K562 (cell line): ENCODE data around the gene NTRK3. TPM values are rescaled to one million over a fixed set of nuclear protein-coding genes. Genes with fewer than 3 reads are reported as not detected.
A peak's percentile ranks its signal among the peaks of the same experiment; 100 is the strongest.

Experiments
- ATAC-seq: fragments of 200-7000 bp; cut with Tn5 transposase; 3 replicates; pipeline ENCODE4 v1.9.1; 2020; ENCODE audit warnings: moderate library complexity
- BruUV-seq: library from RNA; stranded (reverse); fragments of 400-500 nt; replicated peaks from 2 replicates; lab custom pipeline; 2021; lab: Mats Ljungman, UMichigan
- CTCF ChIA-PET: fragments of 300-600 bp; formaldehyde crosslinking; extraction: SDS; loops from one replicate; lab custom pipeline; 2021; ENCODE audit warnings: low intra/inter-chr PET ratio; lab: Yijun Ruan, JAX
- POLR2A ChIA-PET: fragments of 300-600, 350-650 bp; sonication (Branson Sonifier 250); formaldehyde crosslinking; extraction: SDS; loops from one replicate; lab custom pipeline; 2021; ENCODE audit warnings: antibody characterized with exemption, inconsistent platforms; lab: Yijun Ruan, JAX
- DNase-seq, 4 experiments: peaks; one replicate each; pipeline versions ENCODE4 v3.0.0 to v3.0.0-alpha.2; 2011 to 2018; ENCODE audit warnings: low spot score in 3 of 4, mixed read lengths in 3 of 4; ENCODE audit errors: extremely low read depth in 1 of 4
- FAIRE-seq: peaks from 2 replicates; lab custom pipeline; 2011; peaks lifted over from hg19 to GRCh38; lab: Jason Lieb, UNC
- H2AFZ ChIP-seq: 2 replicates; pipeline ENCODE4 v1.6.0; 2011; ENCODE audit warnings: low read depth, low read length, control low read depth, inconsistent platforms
- H3K27ac ChIP-seq: fragments of 200-600 bp; 3 replicates; pipeline ENCODE4 v1.8.0; 2011; ENCODE audit warnings: low read depth, mild to moderate bottlenecking, control low read depth, inconsistent platforms, low read length, moderate library complexity, mixed read lengths; ENCODE audit errors: extremely low read depth
- H3K27me3 ChIP-seq, 2 experiments: fragments of 300-600 bp in 1 of 2; 2 replicates in 1 of 2; 3 replicates in 1 of 2; pipeline versions ENCODE4 v1.6.0 to v1.8.0; 2011; ENCODE audit warnings: inconsistent platforms in 2 of 2, low read length in 2 of 2, mild to moderate bottlenecking in 1 of 2, mixed read lengths in 1 of 2, moderate library complexity in 1 of 2; ENCODE audit not compliant: control insufficient read depth in 2 of 2, insufficient read depth in 2 of 2
- H3K36me3 ChIP-seq: fragments of 300-600 bp; 3 replicates; pipeline ENCODE4 v1.8.0; 2011; ENCODE audit warnings: mild to moderate bottlenecking, low read length, inconsistent platforms; ENCODE audit not compliant: control insufficient read depth, insufficient read depth
- H3K4me1 ChIP-seq, 2 experiments: fragments of 200-600 bp in 1 of 2; replicated peaks in 1 of 2; 2 replicates in 1 of 2; 3 replicates in 1 of 2; pipeline versions ENCODE4 v1.5.1 to v1.8.0; 2011; ENCODE audit warnings: inconsistent platforms in 2 of 2, low read length in 2 of 2, mild to moderate bottlenecking in 1 of 2, mixed read lengths in 1 of 2, moderate library complexity in 1 of 2; ENCODE audit not compliant: control insufficient read depth in 2 of 2, insufficient read depth in 2 of 2
- H3K4me2 ChIP-seq: 2 replicates; pipeline ENCODE4 v1.6.1; 2011; ENCODE audit warnings: low read length, control low read depth, inconsistent platforms, mixed read lengths; ENCODE audit not compliant: insufficient read depth
- H3K4me3 ChIP-seq: fragments of 200-600 bp; sonication (generic), shearing (Covaris generic); 2 replicates; pipeline ENCODE4 v1.5.1; 2016; ENCODE audit warnings: control low read depth, inconsistent platforms
- H3K79me2 ChIP-seq: fragments of 200-600 bp; 3 replicates; pipeline ENCODE4 v1.8.0; 2011; ENCODE audit warnings: low read length, inconsistent platforms; ENCODE audit not compliant: control insufficient read depth, insufficient read depth
- H3K9ac ChIP-seq, 2 experiments: 2 replicates each; pipeline versions ENCODE4 v1.6.0 to v1.6.1; 2011; ENCODE audit warnings: low read depth in 2 of 2, low read length in 2 of 2, control low read depth in 1 of 2, inconsistent platforms in 1 of 2, mild to moderate bottlenecking in 1 of 2, mixed read lengths in 1 of 2; ENCODE audit not compliant: insufficient read depth in 1 of 2
- H3K9me1 ChIP-seq: one replicate; pipeline ENCODE4 v1.6.0; 2011; ENCODE audit warnings: inconsistent platforms, mild to moderate bottlenecking, low read length, moderate library complexity; ENCODE audit not compliant: control insufficient read depth, insufficient read depth
- H3K9me3 ChIP-seq: replicated peaks from 2 replicates; pipeline ENCODE4 v1.5.1; 2011; ENCODE audit warnings: low read depth, low read length, inconsistent platforms; ENCODE audit not compliant: control insufficient read depth, insufficient read depth
- H4K20me1 ChIP-seq: replicated peaks from 2 replicates; pipeline ENCODE4 v1.6.1; 2011; ENCODE audit warnings: low read length, inconsistent platforms, mixed read lengths; ENCODE audit not compliant: control insufficient read depth, insufficient read depth
- CCAR2 ChIP-seq: fragments of 200-400 bp; formaldehyde crosslinking; IDR thresholded peaks from 2 replicates; pipeline ENCODE4 v1.6.1; 2017; ENCODE audit warnings: mild to moderate bottlenecking, low read depth, low read length
- GTF3C2 ChIP-seq: IDR thresholded peaks from 3 replicates; pipeline ENCODE4 v1.6.1; 2011; ENCODE audit warnings: borderline replicate concordance, mild to moderate bottlenecking, moderate library complexity; ENCODE audit not compliant: insufficient read length; ENCODE audit errors: extremely low read depth
- HIVEP1 ChIP-seq: fragments of 250-450 bp; sonication (Bioruptor Pico); IDR thresholded peaks from 2 replicates; pipeline ENCODE4 v1.4.0; 2020; ENCODE audit warnings: mild to moderate bottlenecking
- MECOM ChIP-seq: fragments of 250-450 bp; sonication (Bioruptor Pico); IDR thresholded peaks from 2 replicates; pipeline ENCODE4 v1.8.0; 2022; ENCODE audit warnings: inconsistent platforms
- PRMT5 ChIP-seq: sonication (generic); formaldehyde crosslinking; IDR thresholded peaks from 2 replicates; pipeline ENCODE4 v1.5.0; 2020; ENCODE audit warnings: missing genetic modification reagents
- SIN3B ChIP-seq: fragments of 450-650 bp; IDR thresholded peaks from 2 replicates; pipeline ENCODE4 v1.6.1; 2017; ENCODE audit warnings: low read depth, mild to moderate bottlenecking, moderate library complexity
- STAG1 ChIP-seq: sonication (generic); formaldehyde crosslinking; IDR thresholded peaks from 2 replicates; pipeline ENCODE4 v1.5.0; 2020; ENCODE audit warnings: missing genetic modification reagents, borderline replicate concordance
- WGBS: fragments of 100-300 bp; shearing (Covaris generic); methylation state at CpG from one replicate; pipeline ENCODE4 v1.1.6; 2016; ENCODE audit warnings: low coverage, mixed read lengths; ENCODE audit not compliant: insufficient coverage; ENCODE audit errors: missing lambda C conversion rate; 5-methylcytosine and 5-hydroxymethylcytosine counted together
- in situ Hi-C: fragments of 300-500 bp; cut with MboI; formaldehyde crosslinking; loops from 4 replicates; pipeline ENCODE4 v1.15.0; 2018; ENCODE audit warnings: inconsistent platforms, mixed read lengths
- intact Hi-C: fragments of 100-400 bp; cut with micrococcal nuclease; formaldehyde crosslinking; loops from 2 replicates; pipeline ENCODE4 v1.14.2; 2022
- polyA plus RNA-seq, 8 experiments: library from polyadenylated mRNA; depleted of rRNA in 4 of 8; stranded (reverse) in 5 of 8; unstranded in 3 of 8; fragments of >200 nt; fragmentation: Nextera tagmentation in 2 of 8; fragmentation: Illumina TruSeq in 1 of 8; extraction: Ambion mirVana in 2 of 8; extraction: Trizol in 1 of 8; gene quantifications; 2 replicates each; pipeline versions ENCODE4 v1.2.1 to v1.2.3, GENCODE V29; 2011 to 2014; ENCODE audit warnings: inconsistent platforms in 1 of 8, missing spikeins in 1 of 8
- total RNA-seq, 7 experiments: library from RNA; depleted of rRNA in 6 of 7; stranded (reverse); fragments of >200 nt in 6 of 7; fragmentation: Illumina TruSeq in 2 of 7; extraction: Trizol in 2 of 7; gene quantifications; 2 replicates each; pipeline versions ENCODE4 v1.2.1 to v1.2.3, GENCODE V29; 2011 to 2021; ENCODE audit warnings: low replicate concordance in 1 of 7
- TF ChIP-seq, protein P1 (sequence below): fragments of 250-450 bp; sonication (Bioruptor Pico); IDR thresholded peaks from 2 replicates; pipeline ENCODE4 v1.8.0; 2022; ENCODE audit warnings: moderate library complexity, mild to moderate bottlenecking, inconsistent platforms

NTRK3 gene
- total and polyA plus RNA-seq, 9 of the 15 experiments (the other 6 are each of a cell fraction or from before 2014, with no cell fraction given) = 0.11 to 0.13 TPM; not detected in 7

- no peak overlapping the region for H3K27ac ChIP-seq
- CTCF ChIA-PET = no interaction called here
- 3% methylated on average over 10 of the region's 11 CpGs for WGBS
- ATAC-seq (peak; percentile 96), FAIRE-seq (peak; percentile 68), DNase-seq (peak; percentile 71 to 83 (median 80))
- H3K4me3 ChIP-seq = no peak overlapping the region
- intact Hi-C loops (no loop called here), in situ Hi-C loops (no loop called here)
- no peak overlapping the region for H2AFZ ChIP-seq
- H3K4me1 ChIP-seq = no peaks in the 10 kb centered on the region
- no peak overlapping the region for H3K4me2 ChIP-seq
- BruUV-seq = no TSS peak
- peaks cover 4% of the 10 kb centered on the region for H4K20me1 ChIP-seq
- H3K36me3 ChIP-seq = no peaks in the 10 kb centered on the region
- H3K9me3 ChIP-seq = no peaks in the 10 kb centered on the region
- peaks cover 0 to 9% of the 10 kb centered on the region in 2 experiments; a peak in 3 of 5 replicates for H3K27me3 ChIP-seq
- no peak overlapping the region for H3K9ac ChIP-seq
- no peaks in the 10 kb centered on the region for H3K79me2 ChIP-seq
- no peaks in the 10 kb centered on the region for H3K9me1 ChIP-seq
- POLR2A ChIA-PET = interaction anchor here (1.0 kb wide), 1 partner anchor 193 kb away, joined by 3 read pairs; the partner anchor contains the start of genes MRPL46 and MRPS11
- TF ChIP-seq STAG1 (peak; percentile 91; the same call in 1 of the 2 replicates), GTF3C2 (no peak), HIVEP1 (CRISPR knock-in tag) (no peak), MECOM (CRISPR knock-in tag) (no peak), CCAR2 (no peak), SIN3B (no peak), PRMT5 (no peak)
- TF ChIP-seq, protein P1, sequence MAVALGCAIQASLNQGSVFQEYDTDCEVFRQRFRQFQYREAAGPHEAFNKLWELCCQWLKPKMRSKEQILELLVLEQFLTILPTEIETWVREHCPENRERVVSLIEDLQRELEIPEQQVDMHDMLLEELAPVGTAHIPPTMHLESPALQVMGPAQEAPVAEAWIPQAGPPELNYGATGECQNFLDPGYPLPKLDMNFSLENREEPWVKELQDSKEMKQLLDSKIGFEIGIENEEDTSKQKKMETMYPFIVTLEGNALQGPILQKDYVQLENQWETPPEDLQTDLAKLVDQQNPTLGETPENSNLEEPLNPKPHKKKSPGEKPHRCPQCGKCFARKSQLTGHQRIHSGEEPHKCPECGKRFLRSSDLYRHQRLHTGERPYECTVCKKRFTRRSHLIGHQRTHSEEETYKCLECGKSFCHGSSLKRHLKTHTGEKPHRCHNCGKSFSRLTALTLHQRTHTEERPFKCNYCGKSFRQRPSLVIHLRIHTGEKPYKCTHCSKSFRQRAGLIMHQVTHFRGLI (CRISPR knock-in tag) = no peak
These were observed 18.3 kb upstream of the NTRK3 start for GRCh38 chr15:88274553-88275460.
